Subcutaneous adipose tissue (tissue), 4 donors: ENCODE results near the gene RABEP1. TPM values are rescaled to one million over a fixed set of nuclear protein-coding genes. Genes with fewer than 3 reads are reported as not detected.

Experiments used
- total RNA-seq, 4 donors: library from RNA; depleted of rRNA; stranded (reverse); fragments of >200 nt; gene quantifications; one replicate each; pipeline ENCODE4 v1.1.0, GENCODE V29; 2016
- TF ChIP-seq, protein P1 (sequence below): fragments of 450-650 bp; IDR thresholded peaks from one replicate; pipeline ENCODE4 v1.5.1; 2016; ENCODE audit warnings: low read depth, mild to moderate bottlenecking, control low read depth, antibody characterized with exemption, moderate library complexity

The RABEP1 gene
- total RNA-seq, 4 donors from 2014 or later, result 59.5 to 72.1 (median 63.3) TPM

DNA sequence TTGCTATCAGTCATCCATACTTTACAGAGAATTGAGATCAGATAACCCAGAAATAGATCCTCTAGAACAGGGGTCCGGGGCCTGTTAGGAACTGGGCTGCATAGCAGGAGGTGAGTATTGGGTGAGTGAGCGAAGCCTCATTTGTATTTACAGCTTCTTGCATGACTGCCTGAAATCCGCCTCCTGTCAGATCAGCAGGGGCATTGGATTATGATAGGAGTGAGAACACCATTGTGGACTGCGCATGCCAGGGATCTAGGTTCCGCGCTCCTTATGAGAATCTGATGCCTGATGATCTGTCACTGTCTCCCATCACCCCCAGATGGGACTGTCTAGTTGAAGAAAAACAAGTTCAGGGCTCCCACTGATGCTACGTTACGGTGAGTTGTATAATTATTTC lies 34.5 kb upstream of the RABEP1 start:
- TF ChIP-seq, protein P1, sequence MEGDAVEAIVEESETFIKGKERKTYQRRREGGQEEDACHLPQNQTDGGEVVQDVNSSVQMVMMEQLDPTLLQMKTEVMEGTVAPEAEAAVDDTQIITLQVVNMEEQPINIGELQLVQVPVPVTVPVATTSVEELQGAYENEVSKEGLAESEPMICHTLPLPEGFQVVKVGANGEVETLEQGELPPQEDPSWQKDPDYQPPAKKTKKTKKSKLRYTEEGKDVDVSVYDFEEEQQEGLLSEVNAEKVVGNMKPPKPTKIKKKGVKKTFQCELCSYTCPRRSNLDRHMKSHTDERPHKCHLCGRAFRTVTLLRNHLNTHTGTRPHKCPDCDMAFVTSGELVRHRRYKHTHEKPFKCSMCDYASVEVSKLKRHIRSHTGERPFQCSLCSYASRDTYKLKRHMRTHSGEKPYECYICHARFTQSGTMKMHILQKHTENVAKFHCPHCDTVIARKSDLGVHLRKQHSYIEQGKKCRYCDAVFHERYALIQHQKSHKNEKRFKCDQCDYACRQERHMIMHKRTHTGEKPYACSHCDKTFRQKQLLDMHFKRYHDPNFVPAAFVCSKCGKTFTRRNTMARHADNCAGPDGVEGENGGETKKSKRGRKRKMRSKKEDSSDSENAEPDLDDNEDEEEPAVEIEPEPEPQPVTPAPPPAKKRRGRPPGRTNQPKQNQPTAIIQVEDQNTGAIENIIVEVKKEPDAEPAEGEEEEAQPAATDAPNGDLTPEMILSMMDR, result no peak

- TF ChIP-seq, protein P1, result no peak
Observed at GRCh38 chr17:5248821-5249479, 33.1 kb upstream of the RABEP1 start.

DNA sequence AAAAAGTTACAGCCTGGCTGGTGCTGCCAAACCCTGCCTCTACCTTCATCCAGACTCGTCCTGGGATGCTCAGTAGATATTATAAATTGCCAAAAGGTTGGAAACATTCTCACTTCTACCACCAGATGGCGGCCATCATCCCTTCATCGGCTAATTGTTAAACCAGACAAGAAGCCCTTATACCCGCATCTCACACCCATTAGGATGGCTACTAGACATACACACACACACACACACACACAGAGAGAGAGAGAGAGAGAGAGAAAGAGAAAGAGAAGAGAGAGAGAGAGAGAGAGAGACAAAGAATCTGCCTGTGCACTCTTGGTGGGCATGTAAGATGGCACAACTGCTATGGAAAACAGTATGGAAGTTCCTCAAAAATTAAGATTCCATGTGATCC lies 32.5 kb upstream of the RABEP1 start:
- TF ChIP-seq, protein P1, result no peak

DNA sequence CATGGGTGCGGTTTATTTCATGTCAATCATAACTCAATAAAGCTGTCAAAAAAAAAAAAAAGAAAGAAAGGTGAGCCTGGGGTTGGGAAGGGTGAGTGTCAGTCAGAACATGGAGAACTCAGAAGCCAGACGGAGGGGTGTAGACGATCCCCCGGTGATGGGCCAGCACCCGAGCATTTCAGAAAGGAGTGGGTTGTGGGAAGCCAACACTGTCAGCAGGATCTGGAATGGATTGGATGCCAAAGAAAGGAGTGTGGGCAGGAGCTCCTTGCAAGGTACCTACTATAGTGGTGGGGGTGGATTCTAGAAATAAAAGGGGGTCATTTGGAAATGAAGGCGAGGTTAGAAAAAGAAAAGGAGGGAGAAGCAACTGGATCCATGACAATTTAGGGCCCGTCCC lies 27.7 kb upstream of the RABEP1 start:
- TF ChIP-seq, protein P1, result no peak

GRCh38 chr17:5254903-5255521 lies 27.1 kb upstream of the RABEP1 start:
- TF ChIP-seq, protein P1, result no peak

GRCh38 chr17:5257124-5257523 lies 25.0 kb upstream of the RABEP1 start:
- TF ChIP-seq, protein P1, result no peak

DNA sequence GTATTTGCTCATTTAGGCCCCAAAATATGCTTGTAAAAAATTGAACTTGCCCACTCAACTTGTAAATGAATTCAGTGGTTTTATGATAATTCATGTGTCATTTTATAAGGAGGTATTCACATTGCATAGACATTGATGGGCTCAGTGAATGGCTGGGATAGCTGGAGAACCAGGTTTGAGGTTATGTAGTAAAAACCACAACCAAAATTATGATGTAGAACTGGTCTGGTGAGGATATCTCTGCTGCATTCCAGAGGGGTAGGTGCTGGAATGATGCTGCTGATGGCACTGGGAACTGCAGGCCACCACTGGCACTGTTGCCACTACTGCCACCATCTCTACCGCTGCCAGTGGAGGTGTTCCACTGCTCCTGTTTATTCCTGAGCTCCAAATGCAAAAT lies 21.5 kb upstream of the RABEP1 start:
- TF ChIP-seq, protein P1, result no peak
